GM12801 (cell line): Measurements from ENCODE around the gene TMEM14C.

Experiments used
- TF ChIP-seq, protein P1 (sequence below): IDR thresholded peaks from one replicate; pipeline ENCODE4 v1.5.1; 2011; ENCODE audit warnings: control low read depth; ENCODE audit not compliant: insufficient read length; ENCODE audit errors: extremely low read depth

TMEM14C gene

DNA sequence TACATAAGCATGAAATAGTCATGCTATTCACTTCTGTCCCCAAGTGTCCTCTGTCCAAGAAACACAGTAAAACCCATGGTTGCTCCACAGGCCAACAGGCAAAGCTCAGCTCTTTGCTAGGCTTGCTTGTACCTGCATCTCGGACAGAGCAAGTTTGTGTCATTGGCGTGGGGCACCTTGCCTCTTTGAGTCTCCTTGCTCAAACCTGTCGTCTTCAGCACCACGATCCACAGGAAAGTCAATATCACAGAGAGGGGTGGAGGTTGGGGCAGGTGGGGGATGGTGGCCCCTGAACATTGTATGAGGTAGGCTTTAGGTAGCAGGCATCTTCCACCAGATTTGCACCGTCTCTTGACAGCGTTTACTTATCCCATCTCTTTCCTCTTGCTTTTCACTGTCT, 20.6 kb downstream of the TMEM14C start:
- TF ChIP-seq, protein P1, sequence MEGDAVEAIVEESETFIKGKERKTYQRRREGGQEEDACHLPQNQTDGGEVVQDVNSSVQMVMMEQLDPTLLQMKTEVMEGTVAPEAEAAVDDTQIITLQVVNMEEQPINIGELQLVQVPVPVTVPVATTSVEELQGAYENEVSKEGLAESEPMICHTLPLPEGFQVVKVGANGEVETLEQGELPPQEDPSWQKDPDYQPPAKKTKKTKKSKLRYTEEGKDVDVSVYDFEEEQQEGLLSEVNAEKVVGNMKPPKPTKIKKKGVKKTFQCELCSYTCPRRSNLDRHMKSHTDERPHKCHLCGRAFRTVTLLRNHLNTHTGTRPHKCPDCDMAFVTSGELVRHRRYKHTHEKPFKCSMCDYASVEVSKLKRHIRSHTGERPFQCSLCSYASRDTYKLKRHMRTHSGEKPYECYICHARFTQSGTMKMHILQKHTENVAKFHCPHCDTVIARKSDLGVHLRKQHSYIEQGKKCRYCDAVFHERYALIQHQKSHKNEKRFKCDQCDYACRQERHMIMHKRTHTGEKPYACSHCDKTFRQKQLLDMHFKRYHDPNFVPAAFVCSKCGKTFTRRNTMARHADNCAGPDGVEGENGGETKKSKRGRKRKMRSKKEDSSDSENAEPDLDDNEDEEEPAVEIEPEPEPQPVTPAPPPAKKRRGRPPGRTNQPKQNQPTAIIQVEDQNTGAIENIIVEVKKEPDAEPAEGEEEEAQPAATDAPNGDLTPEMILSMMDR, result no peak

DNA sequence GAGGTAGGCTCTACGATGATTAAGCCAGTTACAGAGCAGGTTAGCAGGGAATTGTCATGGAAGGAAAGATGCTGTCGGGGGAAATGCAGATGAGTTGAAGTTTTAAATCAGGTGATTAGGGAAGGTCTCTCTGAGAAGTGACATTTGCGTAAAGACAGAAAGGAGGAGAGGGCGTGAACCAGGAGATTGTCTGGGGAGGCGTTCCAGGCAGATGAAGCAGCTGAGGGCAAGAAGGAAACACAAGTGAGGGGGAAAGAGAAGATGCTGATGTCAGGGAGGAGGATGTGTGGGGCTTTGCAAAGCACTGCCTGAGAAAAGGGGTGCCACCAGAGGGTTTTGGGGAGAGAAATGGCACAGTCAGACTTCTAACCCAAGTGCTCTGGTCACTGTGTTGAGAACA, 22.2 kb downstream of the TMEM14C start:
- TF ChIP-seq, protein P1, result no peak

DNA sequence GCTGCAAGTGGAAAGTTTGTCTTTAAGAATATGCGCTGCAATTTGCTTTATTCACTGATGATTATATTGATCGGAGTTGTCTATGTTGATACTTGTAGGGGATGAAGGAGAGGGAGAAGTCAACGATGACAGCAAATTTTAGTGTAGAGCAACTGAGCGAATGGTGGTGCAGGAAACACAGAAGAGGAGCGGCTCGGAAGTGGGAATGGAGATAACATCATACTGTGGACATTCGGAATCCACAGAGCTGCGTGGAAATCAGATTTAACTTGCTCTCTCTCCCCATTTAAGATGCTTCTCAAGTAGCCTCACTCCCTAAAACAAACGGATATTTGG, 24.0 kb downstream of the TMEM14C start:
- TF ChIP-seq, protein P1, result no peak

DNA sequence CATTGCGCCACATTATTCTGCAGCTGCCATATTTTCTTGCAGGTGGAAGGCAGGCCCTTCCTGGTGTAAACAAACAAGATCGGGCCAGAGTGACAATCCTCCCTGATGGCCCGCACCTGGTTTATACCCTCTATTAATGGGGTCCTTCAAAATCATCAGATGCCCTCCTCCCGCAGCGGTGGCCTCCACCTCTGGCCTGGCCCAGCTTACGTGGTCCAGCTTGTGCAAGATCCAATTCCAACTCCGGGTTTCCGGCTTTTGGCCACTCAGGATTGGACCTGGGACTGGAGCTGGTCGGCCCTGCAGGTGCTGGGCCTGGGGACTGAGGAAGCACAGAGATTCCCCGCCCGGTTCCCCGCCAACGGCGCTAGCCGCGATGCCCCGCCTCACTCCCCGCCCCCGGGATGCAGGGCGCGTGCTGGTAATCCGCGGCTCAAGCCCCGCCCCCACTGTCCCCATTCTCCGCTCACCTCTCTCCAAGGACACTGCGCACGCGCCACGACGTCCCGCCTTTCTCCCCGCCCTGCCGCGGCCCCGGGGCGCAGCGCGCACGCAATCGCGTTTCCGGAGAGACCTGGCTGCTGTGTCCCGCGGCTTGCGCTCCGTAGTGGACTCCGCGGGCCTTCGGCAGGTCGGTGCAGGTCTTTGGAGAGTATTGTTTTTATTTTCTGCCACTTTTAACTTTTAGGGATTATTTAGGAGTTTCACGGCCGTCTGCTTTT, 24.5 kb downstream of the TMEM14C start, which contains the start of gene TMEM14B:
TMEM14B (plus strand) TSS at position 555 of the 722 bp plus-strand sequence. CDS start 1,441 bp downstream, outside the sequence.
- TF ChIP-seq, protein P1, result no peak

DNA sequence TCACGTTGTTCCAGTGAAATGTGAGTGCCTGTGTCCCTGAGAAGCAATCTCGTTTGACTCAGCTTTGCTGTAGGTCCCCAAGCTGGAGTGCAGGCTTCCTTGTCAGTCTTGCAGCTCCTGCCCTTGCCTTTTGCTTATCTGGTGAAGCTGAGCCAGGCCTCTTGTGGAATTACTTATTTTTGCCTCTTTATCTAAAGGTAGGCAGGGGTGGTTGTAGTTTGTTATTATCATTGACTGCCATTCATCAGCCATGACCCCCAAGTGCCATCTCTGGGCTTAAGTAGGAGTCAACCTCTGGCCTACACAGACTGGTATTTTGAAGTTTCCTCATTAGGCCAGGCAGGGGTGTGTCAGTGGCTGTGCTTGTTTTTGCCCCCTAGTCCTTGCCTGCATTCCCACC, 26.9 kb downstream of the TMEM14C start:
- TF ChIP-seq, protein P1, result no peak

DNA sequence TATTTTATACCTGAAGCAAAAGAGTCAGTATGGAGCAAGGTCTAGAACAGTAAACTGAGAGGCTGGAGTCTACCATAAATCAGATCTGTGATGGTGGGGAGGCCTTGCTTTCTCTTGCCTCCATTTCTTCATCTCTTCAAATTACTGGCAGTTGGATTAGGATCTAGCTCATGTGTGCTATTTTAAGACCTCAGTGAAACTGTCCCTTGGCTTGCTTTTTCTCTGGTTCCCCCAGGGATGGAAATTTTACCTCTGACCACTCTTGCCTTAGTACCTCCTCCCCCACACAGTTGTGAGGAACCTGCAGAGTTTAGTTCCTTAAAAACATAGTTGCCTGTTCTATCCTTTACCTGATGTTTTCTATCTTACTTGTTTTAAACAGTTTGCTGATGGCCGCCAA, 33.2 kb downstream of the TMEM14C start:
- TF ChIP-seq, protein P1, result no peak

DNA sequence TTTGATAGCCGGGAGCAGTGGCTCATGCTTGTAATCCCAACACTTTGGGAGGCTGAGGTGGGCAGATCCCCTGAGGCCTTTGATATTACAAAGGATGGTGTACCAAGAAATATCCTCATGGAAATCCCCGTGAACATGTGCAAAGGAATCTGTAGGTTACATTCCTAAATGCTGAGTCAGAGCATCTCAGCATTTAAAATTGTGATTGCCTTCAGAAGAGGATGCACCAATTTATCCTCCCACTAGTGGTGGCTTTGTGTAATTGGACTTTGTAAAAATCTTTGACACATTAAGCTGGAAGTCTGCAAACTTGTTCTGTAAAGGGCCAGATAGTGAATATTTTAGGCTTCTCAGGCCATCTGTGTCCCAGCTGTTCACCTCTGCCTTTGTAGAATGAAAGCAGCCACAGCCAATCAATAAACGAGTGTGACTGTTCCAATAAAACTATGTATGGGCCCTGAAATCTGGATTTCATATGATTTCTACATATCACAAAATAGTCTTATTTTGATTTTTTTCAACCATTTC, 36.5 kb downstream of the TMEM14C start:
- TF ChIP-seq, protein P1, result no peak
